Cerebellar nuclear complex (tissue), 1 donor: ENCODE measurements around the gene CARD9.
"Not testable (repeated sequence)": the region's sequence is repeated elsewhere in the genome, so short reads cannot be mapped to it uniquely, and the experiment has no call there.

Experiments
- DNase-seq, 2 experiments: peaks; one replicate each; lab custom pipeline; 2025; lab: John Stamatoyannopoulos, UW

The CARD9 gene

GRCh38 chr9:136373300-136374182 is at the start of gene CARD9:
CARD9 (minus strand) TSS chr9:136373669; CDS start chr9:136372078, 1,591 bp downstream.
- DNase-seq: peak in 1 of 2 experiments; percentile 49

GRCh38 chr9:136422876-136423275 is 49.4 kb upstream of the CARD9 start:
- no peak for DNase-seq

- DNase-seq: no peak
Measured at GRCh38 chr9:136421791-136422190, 48.3 kb upstream of the CARD9 start.

- DNase-seq: no peak
Measured at GRCh38 chr9:136419092-136419420, 45.6 kb upstream of the CARD9 start.

GRCh38 chr9:136418182-136419091 is 45.0 kb upstream of the CARD9 start:
- no peak for DNase-seq

- no peak for DNase-seq
Measured at GRCh38 chr9:136416914-136417313, 43.4 kb upstream of the CARD9 start.

GRCh38 chr9:136416427-136416826 is 43.0 kb upstream of the CARD9 start:
- DNase-seq: no peak

GRCh38 chr9:136412962-136413361 is 39.5 kb upstream of the CARD9 start:
- no peak for DNase-seq

- DNase-seq: no peak
Measured at GRCh38 chr9:136411378-136411777, 37.9 kb upstream of the CARD9 start.

- peak; percentile 42 to 50 for DNase-seq
Measured at GRCh38 chr9:136410500-136411287, 37.2 kb upstream of the CARD9 start, which contains the start of the genes ENTR1 and PMPCA. ENTR1 (minus strand) TSS chr9:136410614; CDS start chr9:136410397, 217 bp downstream. PMPCA (plus strand) TSS chr9:136410658; CDS start chr9:136410669, 11 bp downstream.

GRCh38 chr9:136409557-136410455 is 36.3 kb upstream of the CARD9 start:
- no peak for DNase-seq

- no peak for DNase-seq
Measured at GRCh38 chr9:136407911-136408310, 34.4 kb upstream of the CARD9 start.

- not testable (repeated sequence) for DNase-seq
Measured at GRCh38 chr9:136407061-136407460, 33.6 kb upstream of the CARD9 start.

- not testable (repeated sequence) for DNase-seq
Measured at GRCh38 chr9:136405904-136406303, 32.4 kb upstream of the CARD9 start.

- no peak for DNase-seq
Measured at GRCh38 chr9:136405481-136405880, 32.0 kb upstream of the CARD9 start.

GRCh38 chr9:136404801-136405136 is 31.3 kb upstream of the CARD9 start:
- no peak for DNase-seq

GRCh38 chr9:136403915-136404800 is 30.7 kb upstream of the CARD9 start:
- no peak for DNase-seq

GRCh38 chr9:136403538-136403914 is 30.1 kb upstream of the CARD9 start:
- DNase-seq: no peak

- no peak for DNase-seq
Measured at GRCh38 chr9:136402067-136402466, 28.6 kb upstream of the CARD9 start.
